Fibroblast of lung (primary cell): ENCODE results near the gene DNAH5. TPM values are rescaled to one million over a fixed set of nuclear protein-coding genes. Genes with fewer than 3 reads are reported as not detected.
A peak's percentile ranks its signal among the peaks of the same experiment; 100 is the strongest.

Experiments
- DNase-seq, 2 donors: peaks; one replicate each; pipeline versions ENCODE4 v3.0.0 to v3.0.0-alpha.2; 2010; ENCODE audit warnings: low read depth in 2 of 2
- H2AFZ ChIP-seq: 2 replicates; pipeline ENCODE4 v1.5.1; 2012; ENCODE audit warnings: low read length, control low read depth, inconsistent platforms
- H3K27ac ChIP-seq: 2 replicates; pipeline ENCODE4 v1.5.1; 2011; ENCODE audit warnings: low read length, control low read depth; ENCODE audit not compliant: insufficient read depth
- H3K27me3 ChIP-seq: 2 replicates; pipeline ENCODE4 v1.5.1; 2011; ENCODE audit warnings: mild to moderate bottlenecking, low read length; ENCODE audit not compliant: control insufficient read depth, insufficient read depth
- H3K36me3 ChIP-seq: 2 replicates; pipeline ENCODE4 v1.5.1; 2011; ENCODE audit warnings: low read length; ENCODE audit not compliant: control insufficient read depth, insufficient read depth
- H3K4me1 ChIP-seq: 2 replicates; pipeline ENCODE4 v1.5.1; 2011; ENCODE audit warnings: low read length; ENCODE audit not compliant: control insufficient read depth, insufficient read depth; ENCODE audit errors: extremely low read depth
- H3K4me2 ChIP-seq: 2 replicates; pipeline ENCODE4 v1.5.1; 2011; ENCODE audit warnings: low read length, control low read depth; ENCODE audit not compliant: insufficient read depth; ENCODE audit errors: extremely low read depth
- H3K4me3 ChIP-seq, 4 experiments: fragments of 200-600 bp in 1 of 4; sonication (generic) in 1 of 4; replicated peaks in 1 of 4; 2 replicates each; pipeline ENCODE4 v1.5.1; 2011 to 2016; ENCODE audit warnings: low read length in 4 of 4, low read depth in 3 of 4, mild to moderate bottlenecking in 3 of 4, control low read depth in 2 of 4, inconsistent platforms in 1 of 4, mixed read lengths in 1 of 4; ENCODE audit not compliant: insufficient read depth in 1 of 4; ENCODE audit errors: control extremely low read depth in 1 of 4
- H3K79me2 ChIP-seq: 2 replicates; pipeline ENCODE4 v1.5.1; 2012; ENCODE audit warnings: mild to moderate bottlenecking, low read length, inconsistent platforms; ENCODE audit not compliant: control insufficient read depth, insufficient read depth
- H3K9ac ChIP-seq: 2 replicates; pipeline ENCODE4 v1.5.1; 2011; ENCODE audit warnings: mild to moderate bottlenecking, low read length, control low read depth; ENCODE audit not compliant: insufficient read depth
- H3K9me3 ChIP-seq: 2 replicates; pipeline ENCODE4 v1.5.1; 2012; ENCODE audit warnings: low read depth, low read length; ENCODE audit not compliant: control insufficient read depth, insufficient read depth
- H4K20me1 ChIP-seq: 2 replicates; pipeline ENCODE4 v1.5.1; 2011; ENCODE audit warnings: low read length; ENCODE audit not compliant: control insufficient read depth, insufficient read depth; ENCODE audit errors: extremely low read depth
- EZH2 ChIP-seq: IDR thresholded peaks from 2 replicates; pipeline ENCODE4 v1.5.1; 2012; ENCODE audit warnings: low read length, control low read depth, mild to moderate bottlenecking; ENCODE audit errors: missing control alignments
- polyA plus RNA-seq, 2 donors: library from polyadenylated mRNA; depleted of rRNA in 1 of 2; stranded (reverse) in 1 of 2; unstranded in 1 of 2; fragments of >200 nt; gene quantifications; 2 replicates each; pipeline ENCODE4 v1.2.1, GENCODE V29; 2011 to 2012; ENCODE audit warnings: missing spikeins in 1 of 2
- total RNA-seq: library from RNA; depleted of rRNA; stranded (reverse); fragments of >200 nt; gene quantifications from 2 replicates; pipeline ENCODE4 v1.2.1, GENCODE V29; 2014
- TF ChIP-seq, protein P1 (sequence below), 2 donors: IDR thresholded peaks in 1 of 2; conservative IDR thresholded peaks in 1 of 2; 1 replicate in 1 of 2; 2 replicates in 1 of 2; pipeline ENCODE4 v1.5.1; 2011 to 2012; ENCODE audit warnings: low read length in 2 of 2, control low read depth in 1 of 2, inconsistent platforms in 1 of 2, low read depth in 1 of 2, mild to moderate bottlenecking in 1 of 2

DNAH5 gene
- total and polyA plus RNA-seq, 2 donors (not counting 1 experiment from before 2014, with no cell fraction given) = 2.1 to 3.1 TPM

- Histone ChIP-seq H3K27me3 (no peaks in the 10 kb centered on the region), H3K9me3 (no peaks in the 10 kb centered on the region), H3K79me2 (no peaks in the 10 kb centered on the region), H3K9ac (no peak overlapping the region), H4K20me1 (no peaks in the 10 kb centered on the region), H2AFZ (no peak overlapping the region), H3K4me2 (peak overlapping the region; percentile 37), H3K4me3 (no peak overlapping the region), H3K4me1 (peaks cover 4% of the 10 kb centered on the region), H3K36me3 (peaks cover 2% of the 10 kb centered on the region), H3K27ac (no peak overlapping the region)
- DNase-seq = peak; percentile 51 to 60
- TF ChIP-seq, protein P1, sequence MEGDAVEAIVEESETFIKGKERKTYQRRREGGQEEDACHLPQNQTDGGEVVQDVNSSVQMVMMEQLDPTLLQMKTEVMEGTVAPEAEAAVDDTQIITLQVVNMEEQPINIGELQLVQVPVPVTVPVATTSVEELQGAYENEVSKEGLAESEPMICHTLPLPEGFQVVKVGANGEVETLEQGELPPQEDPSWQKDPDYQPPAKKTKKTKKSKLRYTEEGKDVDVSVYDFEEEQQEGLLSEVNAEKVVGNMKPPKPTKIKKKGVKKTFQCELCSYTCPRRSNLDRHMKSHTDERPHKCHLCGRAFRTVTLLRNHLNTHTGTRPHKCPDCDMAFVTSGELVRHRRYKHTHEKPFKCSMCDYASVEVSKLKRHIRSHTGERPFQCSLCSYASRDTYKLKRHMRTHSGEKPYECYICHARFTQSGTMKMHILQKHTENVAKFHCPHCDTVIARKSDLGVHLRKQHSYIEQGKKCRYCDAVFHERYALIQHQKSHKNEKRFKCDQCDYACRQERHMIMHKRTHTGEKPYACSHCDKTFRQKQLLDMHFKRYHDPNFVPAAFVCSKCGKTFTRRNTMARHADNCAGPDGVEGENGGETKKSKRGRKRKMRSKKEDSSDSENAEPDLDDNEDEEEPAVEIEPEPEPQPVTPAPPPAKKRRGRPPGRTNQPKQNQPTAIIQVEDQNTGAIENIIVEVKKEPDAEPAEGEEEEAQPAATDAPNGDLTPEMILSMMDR (conservative IDR thresholded peaks at IDR 0.05 in 1 of 2, IDR thresholded peaks at IDR 0.05 in 1 of 2; ENCODE audit: low read depth in 1 of 2, low read length in 2 of 2) = peak; percentile 39
- TF ChIP-seq EZH2 = no peak
Observed at GRCh38 chr5:13976867-13977830, 32.7 kb upstream of the DNAH5 start.

- H3K4me1 ChIP-seq = peaks cover 4% of the 10 kb centered on the region
- no peak overlapping the region for H3K4me3 ChIP-seq
- H2AFZ ChIP-seq = no peak overlapping the region
- TF ChIP-seq EZH2 = no peak
- TF ChIP-seq, protein P1 (conservative IDR thresholded peaks at IDR 0.05 in 1 of 2, IDR thresholded peaks at IDR 0.05 in 1 of 2; ENCODE audit: low read depth in 1 of 2, low read length in 2 of 2) = no peak
- H3K4me2 ChIP-seq = no peak overlapping the region
- H3K36me3 ChIP-seq = peaks cover 2% of the 10 kb centered on the region
- peaks cover 2% of the 10 kb centered on the region for H3K27me3 ChIP-seq
- H3K9ac ChIP-seq = no peak overlapping the region
- H3K27ac ChIP-seq = no peak overlapping the region
- no peaks in the 10 kb centered on the region for H3K9me3 ChIP-seq
- no peaks in the 10 kb centered on the region for H3K79me2 ChIP-seq
- no peaks in the 10 kb centered on the region for H4K20me1 ChIP-seq
- DNase-seq = no peak
Observed at GRCh38 chr5:13976223-13976622, 31.7 kb upstream of the DNAH5 start.

DNA sequence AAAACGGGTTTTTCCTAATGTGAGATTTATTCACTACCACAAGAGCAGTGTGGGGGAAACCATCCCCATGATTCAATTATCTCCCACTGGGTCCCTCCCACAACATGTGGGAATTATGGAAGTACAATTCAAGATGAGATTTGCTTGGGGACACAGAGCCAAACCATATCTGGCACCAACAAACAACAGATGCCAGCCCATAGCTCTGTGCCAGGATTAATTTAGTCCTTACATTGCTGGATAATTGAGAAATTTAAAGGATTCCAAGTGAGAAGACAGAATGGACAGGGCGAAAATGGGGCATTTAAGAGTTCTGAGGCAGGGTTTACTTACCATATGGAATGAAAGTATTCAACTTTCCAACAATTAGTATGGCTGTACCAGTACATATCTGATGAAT lies 30.8 kb upstream of the DNAH5 start:
- TF ChIP-seq, protein P1 (conservative IDR thresholded peaks at IDR 0.05 in 1 of 2, IDR thresholded peaks at IDR 0.05 in 1 of 2; ENCODE audit: low read depth in 1 of 2, low read length in 2 of 2) = no peak
- no peak for TF ChIP-seq EZH2
- H3K9ac ChIP-seq = no peak overlapping the region
- H3K27ac ChIP-seq = no peak overlapping the region
- no peak overlapping the region for H3K4me2 ChIP-seq
- H4K20me1 ChIP-seq = no peaks in the 10 kb centered on the region
- no peak overlapping the region for H2AFZ ChIP-seq
- peaks cover 4% of the 10 kb centered on the region for H3K4me1 ChIP-seq
- no peak for DNase-seq
- H3K79me2 ChIP-seq = no peaks in the 10 kb centered on the region
- no peaks in the 10 kb centered on the region for H3K9me3 ChIP-seq
- no peak overlapping the region for H3K4me3 ChIP-seq
- peaks cover 2% of the 10 kb centered on the region for H3K36me3 ChIP-seq
- peaks cover 2% of the 10 kb centered on the region for H3K27me3 ChIP-seq
